ENCODE measurements around the gene PPP3R1.
A peak's percentile ranks its signal among the peaks of the same experiment; 100 is the strongest.

Gene PPP3R1

DNA sequence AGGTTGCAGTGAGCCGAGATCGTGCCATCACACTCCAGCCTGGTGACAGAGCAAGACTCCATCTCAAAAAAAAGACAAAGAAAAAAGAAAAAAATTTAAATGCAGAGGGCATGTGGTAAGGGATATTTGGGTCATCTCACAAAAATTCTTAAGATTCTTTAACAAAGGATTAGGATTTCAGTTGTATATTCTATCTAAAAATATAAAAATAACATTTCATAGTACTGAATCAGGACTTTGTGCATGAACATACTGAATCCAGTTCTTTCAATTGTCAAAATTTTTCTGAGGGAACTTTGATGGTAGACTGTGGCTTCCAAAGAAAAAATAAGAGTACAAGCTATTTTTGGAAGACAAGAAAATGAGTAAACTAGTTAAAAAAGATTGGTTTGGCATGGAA lies 6.5 kb upstream of the PPP3R1 start:
- Histone ChIP-seq H3K9ac (ENCODE audit: low read length in 2 of 2) (no peak overlapping the region), H3K36me3 (ENCODE audit: control insufficient read depth in 2 of 2, insufficient read depth in 2 of 2, low read length in 2 of 2) (no peaks in the 10 kb centered on the region), H3K27me3 (ENCODE audit: control insufficient read depth in 1 of 2, insufficient read depth in 2 of 2, low read length in 2 of 2) (no peaks in the 10 kb centered on the region), H3K9me3 (ENCODE audit: control insufficient read depth in 2 of 2, low read length in 2 of 2) (no peaks in the 10 kb centered on the region), H3K27ac (ENCODE audit: low read length) (no peak overlapping the region), H3K4me3 (ENCODE audit: low read length in 2 of 2) (no peak overlapping the region), H3K4me1 (ENCODE audit: control insufficient read depth, insufficient read depth, low read length) (no peaks in the 10 kb centered on the region)

DNA sequence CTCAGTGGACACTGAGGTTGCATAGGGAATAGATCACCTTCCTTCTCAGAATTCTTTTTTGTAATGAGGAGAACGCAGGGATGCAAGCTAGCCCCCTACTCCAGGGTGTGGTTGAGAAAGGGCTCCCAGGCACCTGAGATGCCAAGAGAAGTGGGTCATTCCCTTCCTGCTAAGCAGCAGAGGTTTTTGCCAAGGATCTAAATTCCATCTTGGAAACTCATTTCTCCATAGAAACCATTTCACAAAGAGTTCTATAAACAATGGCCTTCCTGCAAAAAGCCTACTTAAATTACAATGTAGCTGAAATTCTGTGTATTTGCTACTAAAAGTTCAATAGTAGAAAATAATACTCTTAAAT lies 3.7 kb upstream of the PPP3R1 start:
- Histone ChIP-seq H3K27ac (ENCODE audit: low read length) (no peak overlapping the region), H3K9ac (ENCODE audit: low read length in 2 of 2) (no peak overlapping the region)

GRCh38 chr2:68253219-68254068 lies 1.1 kb upstream of the PPP3R1 start:
- Histone ChIP-seq H3K4me3 (ENCODE audit: low read length in 2 of 2) (peak overlapping the region; percentile 95 to 100), H3K36me3 (ENCODE audit: control insufficient read depth in 2 of 2, insufficient read depth in 2 of 2, low read length in 2 of 2) (no peaks in the 10 kb centered on the region), H3K27ac (ENCODE audit: low read length) (peak overlapping the region; percentile 94), H3K9me3 (ENCODE audit: control insufficient read depth in 2 of 2, low read length in 2 of 2) (no peaks in the 10 kb centered on the region), H3K4me1 (ENCODE audit: control insufficient read depth, insufficient read depth, low read length) (peaks cover 5% of the 10 kb centered on the region), H3K27me3 (ENCODE audit: control insufficient read depth in 1 of 2, insufficient read depth in 2 of 2, low read length in 2 of 2) (no peaks in the 10 kb centered on the region), H3K9ac (ENCODE audit: low read length in 2 of 2) (peak overlapping the region; percentile 85 to 89)

More for the DNA sequence above, 3.7 kb upstream of the PPP3R1 start:
- no peaks in the 10 kb centered on the region for H3K9me3 ChIP-seq (ENCODE audit: control insufficient read depth in 2 of 2, low read length in 2 of 2)
- H3K4me1 ChIP-seq (ENCODE audit: control insufficient read depth, insufficient read depth, low read length), result no peaks in the 10 kb centered on the region
- no peak overlapping the region for H3K4me3 ChIP-seq (ENCODE audit: low read length in 2 of 2)
- no peaks in the 10 kb centered on the region for H3K27me3 ChIP-seq (ENCODE audit: control insufficient read depth in 1 of 2, insufficient read depth in 2 of 2, low read length in 2 of 2)
- no peaks in the 10 kb centered on the region for H3K36me3 ChIP-seq (ENCODE audit: control insufficient read depth in 2 of 2, insufficient read depth in 2 of 2, low read length in 2 of 2)

- no peaks in the 10 kb centered on the region for H3K9me3 ChIP-seq (ENCODE audit: control insufficient read depth in 2 of 2, low read length in 2 of 2)
- no peaks in the 10 kb centered on the region for H3K27me3 ChIP-seq (ENCODE audit: control insufficient read depth in 1 of 2, insufficient read depth in 2 of 2, low read length in 2 of 2)
- H3K4me3 ChIP-seq (ENCODE audit: low read length in 2 of 2), result peak overlapping the region; percentile 94 to 95
- peak overlapping the region; percentile 91 for H3K27ac ChIP-seq (ENCODE audit: low read length)
- H3K36me3 ChIP-seq (ENCODE audit: control insufficient read depth in 2 of 2, insufficient read depth in 2 of 2, low read length in 2 of 2), result no peaks in the 10 kb centered on the region
- peaks cover 5% of the 10 kb centered on the region for H3K4me1 ChIP-seq (ENCODE audit: control insufficient read depth, insufficient read depth, low read length)
- H3K9ac ChIP-seq (ENCODE audit: low read length in 2 of 2), result peak overlapping the region; percentile 65 to 91
Measured at GRCh38 chr2:68251855-68252399, 405 bp downstream of the PPP3R1 start.

GRCh38 chr2:68251187-68251854 lies 1.0 kb downstream of the PPP3R1 start:
- H3K27ac ChIP-seq (ENCODE audit: low read length), result peak overlapping the region; percentile 91
- H3K9ac ChIP-seq (ENCODE audit: low read length in 2 of 2), result peak overlapping the region; percentile 84 to 91
- H3K4me1 ChIP-seq (ENCODE audit: control insufficient read depth, insufficient read depth, low read length), result peaks cover 7% of the 10 kb centered on the region
- no peaks in the 10 kb centered on the region for H3K9me3 ChIP-seq (ENCODE audit: control insufficient read depth in 2 of 2, low read length in 2 of 2)
- peak overlapping the region; percentile 94 to 95 for H3K4me3 ChIP-seq (ENCODE audit: low read length in 2 of 2)
- no peaks in the 10 kb centered on the region for H3K36me3 ChIP-seq (ENCODE audit: control insufficient read depth in 2 of 2, insufficient read depth in 2 of 2, low read length in 2 of 2)
- no peaks in the 10 kb centered on the region for H3K27me3 ChIP-seq (ENCODE audit: control insufficient read depth in 1 of 2, insufficient read depth in 2 of 2, low read length in 2 of 2)

- Histone ChIP-seq H3K9me3 (ENCODE audit: control insufficient read depth in 2 of 2, low read length in 2 of 2) (no peaks in the 10 kb centered on the region), H3K9ac (ENCODE audit: low read length in 2 of 2) (peak overlapping the region; percentile 84 to 91), H3K27me3 (ENCODE audit: control insufficient read depth in 1 of 2, insufficient read depth in 2 of 2, low read length in 2 of 2) (no peaks in the 10 kb centered on the region), H3K4me1 (ENCODE audit: control insufficient read depth, insufficient read depth, low read length) (peaks cover 7% of the 10 kb centered on the region), H3K4me3 (ENCODE audit: low read length in 2 of 2) (peak overlapping the region; percentile 94 to 95), H3K27ac (ENCODE audit: low read length) (peak overlapping the region; percentile 91), H3K36me3 (ENCODE audit: control insufficient read depth in 2 of 2, insufficient read depth in 2 of 2, low read length in 2 of 2) (no peaks in the 10 kb centered on the region)
Measured at GRCh38 chr2:68250652-68251186, 1.6 kb downstream of the PPP3R1 start.

DNA sequence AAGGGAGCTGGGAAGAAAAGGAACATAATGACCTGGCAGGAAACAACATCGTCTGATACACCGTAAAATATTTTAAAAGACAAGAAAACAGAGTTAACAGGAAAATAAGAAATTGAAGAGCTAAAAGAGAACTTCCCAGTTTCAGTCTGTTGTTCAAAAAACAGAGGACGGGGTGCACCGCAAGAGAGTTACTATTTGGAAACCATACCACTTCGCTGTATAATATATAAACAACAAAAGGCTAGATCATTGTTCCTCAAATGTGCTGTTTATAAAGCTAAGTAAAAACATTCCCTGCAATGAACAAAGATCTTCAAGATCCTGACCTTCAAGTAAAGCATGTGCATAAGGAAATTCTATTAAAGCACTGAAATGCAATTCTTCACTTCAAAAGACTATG lies 2.1 kb downstream of the PPP3R1 start:
- Histone ChIP-seq H3K4me1 (ENCODE audit: control insufficient read depth, insufficient read depth, low read length) (peaks cover 7% of the 10 kb centered on the region), H3K9ac (ENCODE audit: low read length in 2 of 2) (peak overlapping the region; percentile 84 to 91), H3K27me3 (ENCODE audit: control insufficient read depth in 1 of 2, insufficient read depth in 2 of 2, low read length in 2 of 2) (no peaks in the 10 kb centered on the region), H3K27ac (ENCODE audit: low read length) (peak overlapping the region; percentile 91), H3K9me3 (ENCODE audit: control insufficient read depth in 2 of 2, low read length in 2 of 2) (no peaks in the 10 kb centered on the region), H3K4me3 (ENCODE audit: low read length in 2 of 2) (peak overlapping the region; percentile 94 to 95), H3K36me3 (ENCODE audit: control insufficient read depth in 2 of 2, insufficient read depth in 2 of 2, low read length in 2 of 2) (no peaks in the 10 kb centered on the region)

GRCh38 chr2:68248806-68249205 lies 3.5 kb downstream of the PPP3R1 start:
- peaks cover 7% of the 10 kb centered on the region for H3K4me1 ChIP-seq (ENCODE audit: control insufficient read depth, insufficient read depth, low read length)
- H3K27me3 ChIP-seq (ENCODE audit: control insufficient read depth in 1 of 2, insufficient read depth in 2 of 2, low read length in 2 of 2), result no peaks in the 10 kb centered on the region
- H3K9me3 ChIP-seq (ENCODE audit: control insufficient read depth in 2 of 2, low read length in 2 of 2), result no peaks in the 10 kb centered on the region
- H3K36me3 ChIP-seq (ENCODE audit: control insufficient read depth in 2 of 2, insufficient read depth in 2 of 2, low read length in 2 of 2), result no peaks in the 10 kb centered on the region
- H3K4me3 ChIP-seq (ENCODE audit: low read length in 2 of 2), result peak overlapping the region in 1 of 2 donors; percentile 49
- peak overlapping the region; percentile 25 for H3K27ac ChIP-seq (ENCODE audit: low read length)
- no peak overlapping the region for H3K9ac ChIP-seq (ENCODE audit: low read length in 2 of 2)

- Histone ChIP-seq H3K4me1 (ENCODE audit: control insufficient read depth, insufficient read depth, low read length) (peaks cover 7% of the 10 kb centered on the region), H3K36me3 (ENCODE audit: control insufficient read depth in 2 of 2, insufficient read depth in 2 of 2, low read length in 2 of 2) (no peaks in the 10 kb centered on the region), H3K27me3 (ENCODE audit: control insufficient read depth in 1 of 2, insufficient read depth in 2 of 2, low read length in 2 of 2) (no peaks in the 10 kb centered on the region), H3K27ac (ENCODE audit: low read length) (no peak overlapping the region), H3K9me3 (ENCODE audit: control insufficient read depth in 2 of 2, low read length in 2 of 2) (no peaks in the 10 kb centered on the region), H3K4me3 (ENCODE audit: low read length in 2 of 2) (peak overlapping the region in 1 of 2 donors; percentile 49), H3K9ac (ENCODE audit: low read length in 2 of 2) (no peak overlapping the region)
Measured at GRCh38 chr2:68248361-68248760, 4.0 kb downstream of the PPP3R1 start.

DNA sequence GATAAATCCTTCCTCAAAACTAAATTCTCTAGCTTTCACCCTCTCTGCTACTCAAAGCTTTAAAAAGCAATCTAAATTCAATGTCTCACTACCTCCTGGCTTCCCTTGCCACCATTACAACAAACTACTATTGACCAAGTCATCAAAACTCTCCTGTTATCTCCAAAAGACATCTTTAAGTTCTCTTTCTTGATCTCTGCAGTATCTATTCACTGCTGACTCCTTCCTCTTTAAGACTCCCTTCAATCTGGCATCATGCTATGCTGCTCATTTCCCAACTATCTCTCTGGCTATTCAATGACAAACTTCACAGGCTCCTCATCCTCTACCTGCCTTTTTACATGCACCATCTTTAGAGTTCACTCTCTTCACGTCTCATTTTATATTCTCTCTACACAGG lies 5.9 kb downstream of the PPP3R1 start:
- H3K9me3 ChIP-seq (ENCODE audit: control insufficient read depth in 2 of 2, low read length in 2 of 2), result no peaks in the 10 kb centered on the region
- H3K4me3 ChIP-seq (ENCODE audit: low read length in 2 of 2), result no peak overlapping the region
- no peaks in the 10 kb centered on the region for H3K27me3 ChIP-seq (ENCODE audit: control insufficient read depth in 1 of 2, insufficient read depth in 2 of 2, low read length in 2 of 2)
- H3K9ac ChIP-seq (ENCODE audit: low read length in 2 of 2), result no peak overlapping the region
- H3K27ac ChIP-seq (ENCODE audit: low read length), result no peak overlapping the region
- H3K36me3 ChIP-seq (ENCODE audit: control insufficient read depth in 2 of 2, insufficient read depth in 2 of 2, low read length in 2 of 2), result no peaks in the 10 kb centered on the region
- peaks cover 7% of the 10 kb centered on the region for H3K4me1 ChIP-seq (ENCODE audit: control insufficient read depth, insufficient read depth, low read length)
